SK-N-MC (cell line): Measurements from ENCODE around the gene IL33.

ENCODE experiments used
- DNase-seq: peaks from one replicate; pipeline ENCODE4 v3.0.0-alpha.2; 2011; ENCODE audit warnings: low read depth, low spot score
- H3K27ac ChIP-seq: fragments of 200-600 bp; sonication (generic); 2 replicates; pipeline ENCODE4 v1.5.1; 2016; ENCODE audit warnings: mixed run types
- H3K36me3 ChIP-seq: fragments of 200-600 bp; sonication (generic); 2 replicates; pipeline ENCODE4 v1.6.1; 2017; ENCODE audit warnings: antibody characterized with exemption, low read length, mixed read lengths; ENCODE audit not compliant: insufficient read depth
- H3K4me3 ChIP-seq: fragments of 200-600 bp; sonication (generic); 2 replicates; pipeline ENCODE4 v1.5.1; 2016
- H3K9ac ChIP-seq: fragments of 200-600 bp; sonication (generic); 2 replicates; pipeline ENCODE4 v1.8.0; 2017; ENCODE audit warnings: mixed run types, mixed read lengths; ENCODE audit not compliant: insufficient read length
- H3K9me3 ChIP-seq: fragments of 200-600 bp; sonication (generic); 2 replicates; pipeline ENCODE4 v1.6.1; 2017; ENCODE audit warnings: low read depth, mild to moderate bottlenecking, antibody characterized with exemption, low read length, moderate library complexity, mixed read lengths
- EZH2 ChIP-seq: fragments of 200-600 bp; sonication (generic); IDR thresholded peaks from one replicate; pipeline ENCODE4 v1.6.1; 2017; ENCODE audit warnings: antibody characterized with exemption
- FOXP2 ChIP-seq: optimal IDR thresholded peaks from 2 replicates; pipeline ENCODE3; 2011; ENCODE audit warnings: mild to moderate bottlenecking, moderate library complexity; ENCODE audit not compliant: insufficient read depth; ENCODE audit errors: extremely low read length, control extremely low read depth
- POLR2AphosphoS5 ChIP-seq: IDR thresholded peaks from 2 replicates; pipeline ENCODE4 v1.6.1; 2012; ENCODE audit warnings: mild to moderate bottlenecking, low read depth, low read length, borderline replicate concordance

Gene IL33

GRCh38 chr9:6239048-6239461 is 23.4 kb downstream of the IL33 start:
- peak overlapping the region; percentile 99 for H3K27ac ChIP-seq
- H3K9me3 ChIP-seq = no peaks in the 10 kb centered on the region; the same call in 1 of the 2 replicates
- peak overlapping the region; percentile 80 for H3K9ac ChIP-seq
- H3K36me3 ChIP-seq = no peaks in the 10 kb centered on the region
- DNase-seq = no peak
- H3K4me3 ChIP-seq = peak overlapping the region; percentile 53
- TF ChIP-seq POLR2AphosphoS5 = peak; percentile 43; the same call in 1 of the 2 replicates
- no peak for TF ChIP-seq FOXP2

DNA sequence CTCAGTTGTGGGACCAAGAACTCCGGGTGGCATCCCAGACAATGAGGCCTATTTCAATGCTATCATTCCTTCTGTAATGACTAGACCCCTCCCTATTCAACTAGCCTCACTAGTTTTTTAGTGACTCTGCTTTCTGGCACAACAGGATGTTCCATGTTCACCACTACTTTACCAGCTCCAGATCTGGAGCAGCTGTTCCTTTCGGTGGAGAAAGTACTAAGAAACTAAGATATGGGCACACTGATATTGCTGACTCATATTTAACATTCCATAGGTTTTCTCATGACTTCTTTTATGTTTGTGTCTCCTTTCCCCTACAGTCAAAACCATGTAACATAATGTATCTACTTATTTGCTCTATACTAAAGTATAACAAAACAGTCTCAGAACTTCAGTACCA is 24.1 kb downstream of the IL33 start:
- H3K4me3 ChIP-seq = no peak overlapping the region
- peak overlapping the region; percentile 80 for H3K9ac ChIP-seq
- peak overlapping the region; percentile 99 for H3K27ac ChIP-seq
- no peaks in the 10 kb centered on the region for H3K36me3 ChIP-seq
- TF ChIP-seq EZH2 (no peak), FOXP2 (no peak), POLR2AphosphoS5 (no peak)
- no peak for DNase-seq
- H3K9me3 ChIP-seq = no peaks in the 10 kb centered on the region; the same call in 1 of the 2 replicates

DNA sequence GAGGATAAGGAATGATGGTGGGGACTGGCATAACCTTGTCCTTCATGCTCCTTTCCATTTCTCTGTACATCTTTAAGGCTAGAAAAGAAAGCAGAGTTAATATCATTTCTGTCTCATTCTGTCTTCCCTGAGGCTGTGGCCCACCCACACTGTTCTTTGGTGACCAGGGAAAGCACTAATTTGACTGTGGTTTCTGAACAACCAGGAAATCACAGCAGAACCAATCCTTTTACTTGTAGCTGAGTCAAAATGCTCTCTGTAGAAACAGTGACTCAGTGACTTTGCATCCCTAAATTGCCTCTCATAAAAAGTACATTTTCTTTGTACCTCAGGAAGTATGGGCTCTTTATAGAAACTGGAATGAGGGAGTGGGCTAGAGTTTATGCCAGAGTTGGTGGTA is 28.1 kb downstream of the IL33 start:
- Histone ChIP-seq H3K9ac (no peak overlapping the region), H3K27ac (peak overlapping the region; percentile 63; the same call in 1 of the 2 replicates), H3K36me3 (no peaks in the 10 kb centered on the region), H3K4me3 (no peak overlapping the region), H3K9me3 (no peaks in the 10 kb centered on the region; the same call in 1 of the 2 replicates)
- no peak for DNase-seq
- TF ChIP-seq EZH2 = no peak

GRCh38 chr9:6247266-6247665 is 31.7 kb downstream of the IL33 start:
- Histone ChIP-seq H3K27ac (no peak overlapping the region), H3K4me3 (no peak overlapping the region), H3K36me3 (no peaks in the 10 kb centered on the region), H3K9ac (no peak overlapping the region), H3K9me3 (no peaks in the 10 kb centered on the region)
- no peak for TF ChIP-seq EZH2
- no peak for TF ChIP-seq FOXP2
- TF ChIP-seq POLR2AphosphoS5 = no peak
- DNase-seq = no peak

DNA sequence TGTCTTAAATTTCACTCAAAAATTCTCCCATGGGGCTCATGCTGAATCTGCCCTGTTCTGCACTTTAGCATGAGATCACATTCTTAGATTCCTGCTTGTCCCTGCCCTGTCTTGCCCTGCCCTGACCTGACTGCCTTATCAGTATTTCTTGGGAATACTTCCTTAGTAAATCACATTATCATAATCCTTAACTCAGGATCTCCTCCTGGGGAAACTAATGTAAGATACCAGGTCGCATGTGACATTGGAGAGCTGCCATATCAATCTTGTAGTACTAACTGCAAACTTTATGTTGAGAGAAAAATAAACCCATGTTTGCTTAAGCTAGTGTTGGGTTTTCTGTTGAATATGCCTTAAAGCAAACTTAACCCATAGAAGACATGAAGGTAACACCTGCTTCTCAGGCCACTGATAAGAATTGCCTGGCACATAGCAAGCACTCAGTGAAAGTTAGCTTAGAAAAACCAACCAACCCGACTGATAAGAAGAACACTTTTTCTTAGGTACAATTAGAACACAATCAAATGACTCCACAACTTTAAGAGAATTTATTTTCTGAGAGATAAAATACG is 53.3 kb downstream of the IL33 start:
- no peak overlapping the region for H3K4me3 ChIP-seq
- H3K9me3 ChIP-seq = no peaks in the 10 kb centered on the region
- H3K27ac ChIP-seq = no peak overlapping the region
- no peak for DNase-seq
- no peak for TF ChIP-seq EZH2
- no peak for TF ChIP-seq FOXP2
- no peak for TF ChIP-seq POLR2AphosphoS5
- no peak overlapping the region for H3K9ac ChIP-seq
- no peaks in the 10 kb centered on the region for H3K36me3 ChIP-seq

DNA sequence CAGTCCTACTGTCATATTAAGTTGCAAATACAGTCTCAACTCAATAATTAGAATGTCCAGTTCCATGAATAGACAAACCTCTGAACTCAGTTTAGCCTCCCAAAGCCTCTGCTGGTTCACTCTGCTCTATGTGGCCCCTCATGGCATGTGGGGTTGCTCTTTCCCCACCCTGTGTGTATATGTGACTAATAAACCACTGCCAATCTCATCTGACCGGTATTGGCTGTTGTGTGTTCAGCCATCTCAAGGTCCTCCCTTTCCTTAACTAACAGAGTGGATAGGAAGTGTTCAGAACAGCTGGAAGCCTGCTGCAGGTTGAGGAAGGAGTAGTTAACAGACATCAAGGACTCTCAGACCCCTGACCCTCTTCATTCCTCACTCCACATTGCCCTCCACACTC is 55.3 kb downstream of the IL33 start:
- TF ChIP-seq POLR2AphosphoS5 (no peak), FOXP2 (no peak), EZH2 (no peak)
- Histone ChIP-seq H3K36me3 (no peaks in the 10 kb centered on the region), H3K9ac (no peak overlapping the region), H3K27ac (no peak overlapping the region), H3K4me3 (no peak overlapping the region), H3K9me3 (no peaks in the 10 kb centered on the region)
- DNase-seq = no peak

DNA sequence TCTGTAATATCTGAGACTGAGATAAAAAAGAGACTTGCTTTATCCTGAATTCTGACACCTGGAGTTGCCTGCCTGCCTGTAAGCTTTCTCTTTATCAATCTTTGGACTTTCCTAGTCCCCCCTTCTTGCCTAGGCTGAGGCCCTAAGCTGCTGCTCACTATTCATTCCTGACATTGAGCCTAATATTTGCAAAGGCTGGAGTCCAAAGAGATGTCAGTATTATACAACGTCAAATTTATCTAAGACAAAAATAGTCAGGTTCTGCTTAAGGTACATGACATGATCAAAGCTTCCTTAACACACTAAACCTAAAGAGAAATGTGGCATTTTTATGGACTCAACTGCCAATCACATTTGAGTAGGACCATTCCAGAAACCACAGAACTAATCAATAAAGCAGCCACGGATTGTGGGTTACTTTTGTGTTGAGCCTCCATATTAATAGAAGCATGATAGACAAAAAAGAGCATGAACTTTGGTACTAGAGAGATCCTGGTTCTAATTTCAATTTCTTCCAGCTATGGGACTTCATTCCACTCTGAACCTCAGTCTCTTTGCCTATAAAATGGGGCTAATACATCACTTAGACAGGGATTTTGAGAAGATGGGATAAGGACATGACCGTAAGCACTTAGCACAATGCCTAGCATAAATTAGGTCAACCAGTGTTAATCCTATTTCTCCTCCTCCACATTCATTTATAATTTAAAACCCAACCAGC is 56.1 kb downstream of the IL33 start:
- TF ChIP-seq FOXP2 (no peak), POLR2AphosphoS5 (no peak), EZH2 (no peak)
- no peak overlapping the region for H3K9ac ChIP-seq
- H3K4me3 ChIP-seq = no peak overlapping the region
- H3K9me3 ChIP-seq = no peaks in the 10 kb centered on the region
- no peak for DNase-seq
- H3K27ac ChIP-seq = no peak overlapping the region
- H3K36me3 ChIP-seq = no peaks in the 10 kb centered on the region

GRCh38 chr9:6272229-6272598 is 56.6 kb downstream of the IL33 start:
- H3K4me3 ChIP-seq = no peak overlapping the region
- H3K9ac ChIP-seq = no peak overlapping the region
- no peaks in the 10 kb centered on the region for H3K36me3 ChIP-seq
- no peak for TF ChIP-seq POLR2AphosphoS5
- no peak for DNase-seq
- no peaks in the 10 kb centered on the region for H3K9me3 ChIP-seq
- H3K27ac ChIP-seq = no peak overlapping the region

DNA sequence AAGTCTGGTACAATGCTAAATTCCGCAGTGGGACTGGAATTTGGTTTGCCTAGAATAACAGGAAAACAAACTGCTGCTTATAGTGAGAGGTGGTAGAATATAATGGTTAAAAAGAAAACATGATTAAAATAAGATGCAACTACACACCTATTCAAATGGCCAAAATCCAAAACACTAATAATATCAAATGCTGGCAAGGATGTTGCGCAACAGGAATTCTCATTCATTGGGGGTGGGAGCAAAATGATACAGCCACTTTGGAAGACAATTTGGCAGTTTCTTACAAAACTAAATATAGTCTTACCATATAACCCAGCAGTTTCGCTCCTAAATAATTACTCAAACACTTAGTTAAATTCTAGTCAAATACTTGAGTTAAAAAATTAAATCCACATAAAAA is 61.8 kb downstream of the IL33 start:
- no peak for DNase-seq
- no peaks in the 10 kb centered on the region for H3K36me3 ChIP-seq
- H3K9ac ChIP-seq = no peak overlapping the region
- H3K27ac ChIP-seq = no peak overlapping the region
- TF ChIP-seq POLR2AphosphoS5 = no peak
- TF ChIP-seq EZH2 = no peak
- TF ChIP-seq FOXP2 = no peak
- no peak overlapping the region for H3K4me3 ChIP-seq
- no peaks in the 10 kb centered on the region for H3K9me3 ChIP-seq
